PFSK-1 (cell line): ENCODE measurements around the gene VGF.
A peak's percentile ranks its signal among the peaks of the same experiment; 100 is the strongest.

ENCODE experiments used
- FOXP2 ChIP-seq: optimal IDR thresholded peaks from 2 replicates; pipeline ENCODE3; 2011; ENCODE audit warnings: borderline replicate concordance, control low read depth, inconsistent platforms; ENCODE audit not compliant: insufficient read depth; ENCODE audit errors: extremely low read length, extremely low read depth
- POLR2AphosphoS5 ChIP-seq: IDR thresholded peaks from 2 replicates; pipeline ENCODE4 v1.6.1; 2012; ENCODE audit warnings: low read depth, mild to moderate bottlenecking, control low read depth, low read length, moderate library complexity
- SIN3A ChIP-seq: IDR thresholded peaks from 2 replicates; pipeline ENCODE4 v1.6.1; 2012; ENCODE audit warnings: mild to moderate bottlenecking, low read length, moderate library complexity, borderline replicate concordance; ENCODE audit not compliant: insufficient read depth
- TAF1 ChIP-seq: IDR thresholded peaks from 2 replicates; pipeline ENCODE4 v1.6.1; 2012; ENCODE audit warnings: low read length, control low read depth, borderline replicate concordance; ENCODE audit not compliant: insufficient read depth
- TF ChIP-seq, protein P1 (sequence below), 2 experiments: IDR thresholded peaks; 2 replicates each; pipeline versions ENCODE4 v1.6.1 to v1.8.0; 2011 to 2012; ENCODE audit warnings: low read depth in 2 of 2, low read length in 2 of 2, control low read depth in 1 of 2, inconsistent platforms in 1 of 2, mild to moderate bottlenecking in 1 of 2, moderate library complexity in 1 of 2; ENCODE audit not compliant: insufficient read depth in 1 of 2

The VGF gene

DNA sequence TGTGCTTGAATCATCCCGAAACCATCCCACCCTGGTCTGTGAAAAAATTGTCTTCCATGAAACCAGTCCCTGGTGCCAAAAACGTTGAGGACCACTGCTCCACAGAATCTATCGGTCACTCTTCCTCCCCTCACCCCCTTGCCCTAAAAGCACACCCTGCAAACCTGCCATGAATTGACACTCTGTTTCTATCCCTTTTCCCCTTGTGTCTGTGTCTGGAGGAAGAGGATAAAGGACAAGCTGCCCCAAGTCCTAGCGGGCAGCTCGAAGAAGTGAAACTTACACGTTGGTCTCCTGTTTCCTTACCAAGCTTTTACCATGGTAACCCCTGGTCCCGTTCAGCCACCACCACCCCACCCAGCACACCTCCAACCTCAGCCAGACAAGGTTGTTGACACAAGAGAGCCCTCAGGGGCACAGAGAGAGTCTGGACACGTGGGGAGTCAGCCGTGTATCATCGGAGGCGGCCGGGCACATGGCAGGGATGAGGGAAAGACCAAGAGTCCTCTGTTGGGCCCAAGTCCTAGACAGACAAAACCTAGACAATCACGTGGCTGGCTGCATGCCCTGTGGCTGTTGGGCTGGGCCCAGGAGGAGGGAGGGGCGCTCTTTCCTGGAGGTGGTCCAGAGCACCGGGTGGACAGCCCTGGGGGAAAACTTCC is 39.2 kb downstream of the VGF start:
- TF ChIP-seq, protein P1, sequence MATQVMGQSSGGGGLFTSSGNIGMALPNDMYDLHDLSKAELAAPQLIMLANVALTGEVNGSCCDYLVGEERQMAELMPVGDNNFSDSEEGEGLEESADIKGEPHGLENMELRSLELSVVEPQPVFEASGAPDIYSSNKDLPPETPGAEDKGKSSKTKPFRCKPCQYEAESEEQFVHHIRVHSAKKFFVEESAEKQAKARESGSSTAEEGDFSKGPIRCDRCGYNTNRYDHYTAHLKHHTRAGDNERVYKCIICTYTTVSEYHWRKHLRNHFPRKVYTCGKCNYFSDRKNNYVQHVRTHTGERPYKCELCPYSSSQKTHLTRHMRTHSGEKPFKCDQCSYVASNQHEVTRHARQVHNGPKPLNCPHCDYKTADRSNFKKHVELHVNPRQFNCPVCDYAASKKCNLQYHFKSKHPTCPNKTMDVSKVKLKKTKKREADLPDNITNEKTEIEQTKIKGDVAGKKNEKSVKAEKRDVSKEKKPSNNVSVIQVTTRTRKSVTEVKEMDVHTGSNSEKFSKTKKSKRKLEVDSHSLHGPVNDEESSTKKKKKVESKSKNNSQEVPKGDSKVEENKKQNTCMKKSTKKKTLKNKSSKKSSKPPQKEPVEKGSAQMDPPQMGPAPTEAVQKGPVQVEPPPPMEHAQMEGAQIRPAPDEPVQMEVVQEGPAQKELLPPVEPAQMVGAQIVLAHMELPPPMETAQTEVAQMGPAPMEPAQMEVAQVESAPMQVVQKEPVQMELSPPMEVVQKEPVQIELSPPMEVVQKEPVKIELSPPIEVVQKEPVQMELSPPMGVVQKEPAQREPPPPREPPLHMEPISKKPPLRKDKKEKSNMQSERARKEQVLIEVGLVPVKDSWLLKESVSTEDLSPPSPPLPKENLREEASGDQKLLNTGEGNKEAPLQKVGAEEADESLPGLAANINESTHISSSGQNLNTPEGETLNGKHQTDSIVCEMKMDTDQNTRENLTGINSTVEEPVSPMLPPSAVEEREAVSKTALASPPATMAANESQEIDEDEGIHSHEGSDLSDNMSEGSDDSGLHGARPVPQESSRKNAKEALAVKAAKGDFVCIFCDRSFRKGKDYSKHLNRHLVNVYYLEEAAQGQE (IDR thresholded peaks at IDR 0.05; ENCODE audit: insufficient read depth in 1 of 2, low read depth in 2 of 2, low read length in 2 of 2), result no peak
- TF ChIP-seq SIN3A (no peak), FOXP2 (no peak), POLR2AphosphoS5 (no peak), TAF1 (no peak)

DNA sequence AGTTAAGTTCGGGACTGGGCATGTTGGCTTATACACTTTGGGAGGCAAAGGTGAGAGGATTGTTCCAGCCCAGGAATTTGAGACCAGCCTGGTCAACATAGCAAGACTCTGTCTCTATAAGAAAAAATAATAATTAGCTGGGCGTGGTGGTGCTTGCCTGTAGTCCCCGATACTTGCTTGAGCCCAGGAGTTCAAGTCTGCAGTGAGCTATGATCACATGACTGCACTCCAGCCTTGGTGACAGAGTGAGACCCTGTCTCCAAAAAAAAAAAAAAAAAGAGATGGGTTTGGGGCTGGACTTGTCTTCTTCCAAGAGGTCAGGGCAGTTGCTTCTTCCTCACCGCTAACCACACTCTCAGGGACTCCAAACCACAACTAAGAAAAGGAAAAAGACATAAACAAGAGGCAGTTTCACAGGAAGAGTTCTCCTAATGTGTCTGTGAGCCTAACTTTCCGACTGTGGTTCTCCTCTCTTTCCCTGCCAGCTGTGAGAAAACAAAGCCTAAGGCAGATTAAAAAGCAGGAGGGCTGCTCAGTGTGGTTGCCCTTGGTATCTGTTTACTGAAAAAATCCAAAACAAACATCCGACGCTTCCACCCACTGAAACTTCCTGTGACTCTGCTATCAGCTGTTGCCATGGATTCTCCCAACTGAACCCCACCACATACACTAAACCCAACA is 40.9 kb downstream of the VGF start:
- TF ChIP-seq FOXP2 (no peak), TAF1 (peak; percentile 24; the same call in 1 of the 2 replicates)
- TF ChIP-seq, protein P1 (IDR thresholded peaks at IDR 0.05; ENCODE audit: insufficient read depth in 1 of 2, low read depth in 2 of 2, low read length in 2 of 2), result no peak

GRCh38 chr7:101123703-101124068 is 41.7 kb downstream of the VGF start:
- TF ChIP-seq POLR2AphosphoS5, result no peak
- no peak for TF ChIP-seq TAF1
- TF ChIP-seq SIN3A, result no peak
- no peak for TF ChIP-seq FOXP2
- TF ChIP-seq, protein P1 (IDR thresholded peaks at IDR 0.05; ENCODE audit: insufficient read depth in 1 of 2, low read depth in 2 of 2, low read length in 2 of 2), result no peak

- TF ChIP-seq TAF1 (no peak), POLR2AphosphoS5 (no peak), SIN3A (no peak), FOXP2 (no peak)
- TF ChIP-seq, protein P1 (IDR thresholded peaks at IDR 0.05; ENCODE audit: insufficient read depth in 1 of 2, low read depth in 2 of 2, low read length in 2 of 2), result no peak
Measured at GRCh38 chr7:101122933-101123702, 42.3 kb downstream of the VGF start.
